HG02973 (cell line): ENCODE results near the gene FBH1.
"Not testable (repeated sequence)": the region's sequence is repeated elsewhere in the genome, so short reads cannot be mapped to it uniquely, and the experiment has no call there.

ENCODE experiments used
- ATAC-seq: cut with Tn5 transposase; IDR thresholded peaks from one replicate; pipeline ENCODE4 v1.9.1; 2021; ENCODE audit warnings: moderate library complexity; ENCODE audit not compliant: unreplicated experiment

FBH1 gene

GRCh38 chr10:5956146-5956936, 66.3 kb downstream of the FBH1 start:
- no peak for ATAC-seq

- no peak for ATAC-seq
Measured at GRCh38 chr10:5958077-5958476, 68.0 kb downstream of the FBH1 start.

- ATAC-seq: no peak
Measured at GRCh38 chr10:5958675-5959074, 68.6 kb downstream of the FBH1 start.

GRCh38 chr10:5959142-5959541, 69.1 kb downstream of the FBH1 start:
- ATAC-seq: no peak

- ATAC-seq: no peak
Measured at GRCh38 chr10:5959581-5960069, 69.6 kb downstream of the FBH1 start.

- no peak for ATAC-seq
Measured at GRCh38 chr10:5960070-5960972, 70.3 kb downstream of the FBH1 start.

- not testable (repeated sequence) for ATAC-seq
Measured at GRCh38 chr10:5960973-5961275, 70.9 kb downstream of the FBH1 start.

GRCh38 chr10:5961405-5962100, 71.5 kb downstream of the FBH1 start:
- no peak for ATAC-seq

- not testable (repeated sequence) for ATAC-seq
Measured at GRCh38 chr10:5962358-5962940, 72.4 kb downstream of the FBH1 start.

GRCh38 chr10:5963071-5963470, 73.0 kb downstream of the FBH1 start:
- ATAC-seq: no peak

- ATAC-seq: no peak
Measured at GRCh38 chr10:5963591-5963990, 73.5 kb downstream of the FBH1 start.

- ATAC-seq: no peak
Measured at GRCh38 chr10:5964736-5965135, 74.7 kb downstream of the FBH1 start.

- ATAC-seq: no peak
Measured at GRCh38 chr10:5965266-5965665, 75.2 kb downstream of the FBH1 start.

GRCh38 chr10:5968037-5968680, 78.1 kb downstream of the FBH1 start:
- ATAC-seq: no peak

GRCh38 chr10:5968681-5969453, 78.8 kb downstream of the FBH1 start:
- no peak for ATAC-seq

- ATAC-seq: no peak
Measured at GRCh38 chr10:5970066-5970465, 80.0 kb downstream of the FBH1 start.

- no peak for ATAC-seq
Measured at GRCh38 chr10:5970527-5970926, 80.5 kb downstream of the FBH1 start.

GRCh38 chr10:5971315-5971832, 81.3 kb downstream of the FBH1 start:
- ATAC-seq: no peak

GRCh38 chr10:5971886-5972285, 81.8 kb downstream of the FBH1 start:
- ATAC-seq: no peak

GRCh38 chr10:5973069-5973468, 83.0 kb downstream of the FBH1 start:
- no peak for ATAC-seq
